Astrocyte (in vitro differentiated cells and primary cell): ENCODE results near the gene MDM1. TPM values are rescaled to one million over a fixed set of nuclear protein-coding genes. Genes with fewer than 3 reads are reported as not detected.
A peak's percentile ranks its signal among the peaks of the same experiment; 100 is the strongest.

ENCODE experiments used
- DNase-seq: peaks from one replicate; pipeline ENCODE4 v3.0.0-alpha.2; 2010; ENCODE audit warnings: low read depth
- FAIRE-seq: peaks from 2 replicates; lab custom pipeline; 2011; peaks lifted over from hg19 to GRCh38; lab: Jason Lieb, UNC
- H2AFZ ChIP-seq: 2 replicates; pipeline ENCODE4 v1.6.0; 2012; ENCODE audit warnings: low read depth, low read length, inconsistent platforms
- H3K27ac ChIP-seq: 2 replicates; pipeline ENCODE4 v1.5.1; 2011; ENCODE audit warnings: low read depth, low read length, inconsistent platforms
- H3K27me3 ChIP-seq: 2 replicates; pipeline ENCODE4 v1.6.0; 2011; ENCODE audit warnings: low read length, inconsistent platforms; ENCODE audit not compliant: insufficient read depth
- H3K36me3 ChIP-seq: 2 replicates; pipeline ENCODE4 v1.5.1; 2011; ENCODE audit warnings: low read length, inconsistent platforms; ENCODE audit not compliant: insufficient read depth
- H3K4me1 ChIP-seq: 2 replicates; pipeline ENCODE4 v1.5.1; 2011; ENCODE audit warnings: low read length, inconsistent platforms; ENCODE audit not compliant: insufficient read depth
- H3K4me2 ChIP-seq: 2 replicates; pipeline ENCODE4 v1.6.0; 2012; ENCODE audit warnings: low read length, inconsistent platforms
- H3K4me3 ChIP-seq: 2 replicates; pipeline ENCODE4 v1.5.1; 2011; ENCODE audit warnings: low read depth, mild to moderate bottlenecking, low read length, inconsistent platforms; ENCODE audit not compliant: insufficient read depth
- H3K79me2 ChIP-seq: 2 replicates; pipeline ENCODE4 v1.6.0; 2012; ENCODE audit warnings: mild to moderate bottlenecking, low read length, inconsistent platforms; ENCODE audit not compliant: insufficient read depth
- H3K9ac ChIP-seq: 2 replicates; pipeline ENCODE4 v1.6.0; 2012; ENCODE audit warnings: mild to moderate bottlenecking, low read length, inconsistent platforms
- H3K9me3 ChIP-seq: 2 replicates; pipeline ENCODE4 v1.5.1; 2012; ENCODE audit warnings: low read depth, mild to moderate bottlenecking, low read length, inconsistent platforms; ENCODE audit not compliant: insufficient read depth
- H4K20me1 ChIP-seq: 2 replicates; pipeline ENCODE4 v1.6.0; 2012; ENCODE audit warnings: low read length, inconsistent platforms; ENCODE audit not compliant: insufficient read depth
- H3K27ac Mint-ChIP-seq: one replicate; pipeline ENCODE4 v1.8.0; 2021; ENCODE audit warnings: mild to moderate bottlenecking, mixed read lengths; ENCODE audit not compliant: unreplicated experiment
- H3K27me3 Mint-ChIP-seq: one replicate; pipeline ENCODE4 v1.8.0; 2021; ENCODE audit warnings: low read depth, mixed read lengths; ENCODE audit not compliant: unreplicated experiment
- H3K36me3 Mint-ChIP-seq: one replicate; pipeline ENCODE4 v1.8.0; 2021; ENCODE audit warnings: low read depth, mixed read lengths; ENCODE audit not compliant: unreplicated experiment
- H3K4me1 Mint-ChIP-seq: one replicate; pipeline ENCODE4 v1.8.0; 2021; ENCODE audit warnings: low read depth, mixed read lengths; ENCODE audit not compliant: unreplicated experiment
- H3K4me3 Mint-ChIP-seq: one replicate; pipeline ENCODE4 v1.8.0; 2021; ENCODE audit warnings: mild to moderate bottlenecking, moderate library complexity, mixed read lengths; ENCODE audit not compliant: unreplicated experiment
- H3K9me3 Mint-ChIP-seq: one replicate; pipeline ENCODE4 v1.8.0; 2021; ENCODE audit warnings: mild to moderate bottlenecking, mixed read lengths; ENCODE audit not compliant: unreplicated experiment
- CTCF ChIP-seq: IDR thresholded peaks from 2 replicates; pipeline ENCODE4 v1.5.1; 2011; ENCODE audit warnings: low read depth, mild to moderate bottlenecking, inconsistent platforms, low read length, moderate library complexity; ENCODE audit not compliant: insufficient read depth
- EZH2 ChIP-seq: IDR thresholded peaks from 2 replicates; pipeline ENCODE4 v1.6.1; 2012; ENCODE audit warnings: mild to moderate bottlenecking, low read length, inconsistent platforms; ENCODE audit not compliant: insufficient read depth
- total RNA-seq: library from RNA; stranded (reverse); gene quantifications from 2 replicates; pipeline ENCODE4 v1.2.1, GENCODE V29; 2021

The MDM1 gene
- total RNA-seq, 1 donor from 2014 or later = 10.8 TPM

- no peaks in the 10 kb centered on the region for H3K4me1 ChIP-seq
- no peak overlapping the region for H3K9ac ChIP-seq
- H2AFZ ChIP-seq = no peak overlapping the region
- no peaks in the 10 kb centered on the region for H3K9me3 Mint-ChIP-seq
- H3K4me3 Mint-ChIP-seq = no peak overlapping the region
- H3K27me3 Mint-ChIP-seq = peaks cover 4% of the 10 kb centered on the region
- no peak overlapping the region for H3K4me3 ChIP-seq
- no peaks in the 10 kb centered on the region for H3K36me3 Mint-ChIP-seq
- TF ChIP-seq EZH2 (no peak), CTCF (no peak)
- no peaks in the 10 kb centered on the region for H3K9me3 ChIP-seq
- no peaks in the 10 kb centered on the region for H3K79me2 ChIP-seq
- H3K4me1 Mint-ChIP-seq = no peaks in the 10 kb centered on the region
- FAIRE-seq (no peak), DNase-seq (peak; percentile 56)
- H3K36me3 ChIP-seq = no peaks in the 10 kb centered on the region
- no peak overlapping the region for H3K27ac Mint-ChIP-seq
- no peaks in the 10 kb centered on the region for H4K20me1 ChIP-seq
- H3K27ac ChIP-seq = no peak overlapping the region
- no peaks in the 10 kb centered on the region for H3K27me3 ChIP-seq
- H3K4me2 ChIP-seq = no peak overlapping the region
Measured at GRCh38 chr12:68375756-68376695, 43.9 kb upstream of the MDM1 start.

GRCh38 chr12:68374307-68374982 lies 42.3 kb upstream of the MDM1 start:
- H3K9me3 Mint-ChIP-seq = peaks cover 2% of the 10 kb centered on the region
- FAIRE-seq (no peak), DNase-seq (no peak)
- H3K27me3 Mint-ChIP-seq = peaks cover 7% of the 10 kb centered on the region
- Histone ChIP-seq H3K79me2 (no peaks in the 10 kb centered on the region), H2AFZ (no peak overlapping the region), H3K27me3 (no peaks in the 10 kb centered on the region), H3K9me3 (no peaks in the 10 kb centered on the region), H3K4me1 (no peaks in the 10 kb centered on the region), H3K9ac (no peak overlapping the region), H3K36me3 (no peaks in the 10 kb centered on the region), H3K4me2 (no peak overlapping the region), H3K4me3 (no peak overlapping the region), H4K20me1 (no peaks in the 10 kb centered on the region), H3K27ac (no peak overlapping the region)
- TF ChIP-seq EZH2 = no peak
- H3K4me3 Mint-ChIP-seq = no peak overlapping the region
- peaks cover 2% of the 10 kb centered on the region for H3K4me1 Mint-ChIP-seq
- no peaks in the 10 kb centered on the region for H3K36me3 Mint-ChIP-seq
- H3K27ac Mint-ChIP-seq = no peak overlapping the region

- peaks cover 2% of the 10 kb centered on the region for H3K9me3 Mint-ChIP-seq
- peak overlapping the region; percentile 27 for H3K27ac Mint-ChIP-seq
- H3K36me3 ChIP-seq = no peaks in the 10 kb centered on the region
- no peak overlapping the region for H3K4me3 Mint-ChIP-seq
- H3K27me3 ChIP-seq = no peaks in the 10 kb centered on the region
- TF ChIP-seq CTCF (no peak), EZH2 (no peak)
- H3K4me1 Mint-ChIP-seq = peaks cover 3% of the 10 kb centered on the region
- H3K27me3 Mint-ChIP-seq = peaks cover 3% of the 10 kb centered on the region
- H3K4me1 ChIP-seq = no peaks in the 10 kb centered on the region
- H3K4me3 ChIP-seq = no peak overlapping the region
- no peak overlapping the region for H3K4me2 ChIP-seq
- DNase-seq (no peak), FAIRE-seq (no peak)
- H2AFZ ChIP-seq = no peak overlapping the region
- no peak overlapping the region for H3K9ac ChIP-seq
- no peaks in the 10 kb centered on the region for H3K9me3 ChIP-seq
- no peaks in the 10 kb centered on the region for H3K79me2 ChIP-seq
- H3K36me3 Mint-ChIP-seq = no peaks in the 10 kb centered on the region
- H3K27ac ChIP-seq = no peak overlapping the region
- H4K20me1 ChIP-seq = no peaks in the 10 kb centered on the region
Measured at GRCh38 chr12:68370667-68371066, 38.5 kb upstream of the MDM1 start.
